ENCODE results near the gene TTLL10. TPM values are rescaled to one million over a fixed set of nuclear protein-coding genes. Genes with fewer than 3 reads are reported as not detected.

Gene TTLL10
- total and polyA plus RNA-seq, 2 experiments from 2014 or later = 0.45 TPM; not detected in 1

DNA sequence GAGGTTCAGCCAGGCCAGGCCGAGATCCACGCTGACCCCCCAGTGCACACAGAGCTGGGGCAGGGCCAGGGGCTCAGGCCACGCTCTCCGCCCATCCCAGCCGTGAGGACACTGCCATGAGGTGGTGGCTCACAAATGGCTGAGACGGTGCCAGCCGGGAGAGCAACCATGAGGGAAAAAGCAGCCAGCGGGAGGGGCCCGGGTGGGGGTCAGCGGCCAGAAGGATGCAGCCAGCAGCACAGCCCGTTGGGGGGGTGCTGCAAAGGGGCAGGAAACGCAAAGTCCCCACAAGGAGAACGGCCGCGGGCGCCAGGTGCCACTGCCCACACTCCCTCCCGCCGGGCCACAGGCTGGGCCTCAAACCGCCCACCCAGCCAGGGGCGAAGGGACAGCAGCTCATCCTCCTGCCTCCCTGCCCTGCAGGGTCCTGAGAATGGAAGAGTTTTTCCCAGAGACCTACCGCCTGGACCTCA, 8.3 kb downstream of the TTLL10 start:
- DNase-seq (ENCODE audit: low spot score) (peak; percentile 1), ATAC-seq (no peak)
- H3K27ac Mint-ChIP-seq = no peak overlapping the region

More for the DNA sequence above, 8.3 kb downstream of the TTLL10 start:
- H3K27ac ChIP-seq (ENCODE audit: low read depth) = no peak overlapping the region
- Mint-ChIP-seq H3K27me3 (ENCODE audit: insufficient read depth, low read depth, poor library complexity) (peaks cover 5% of the 10 kb centered on the region), H3K4me1 (peaks cover 2% of the 10 kb centered on the region), H3K4me3 (no peak overlapping the region), H3K36me3 (ENCODE audit: low read depth) (no peaks in the 10 kb centered on the region), H3K9me3 (no peaks in the 10 kb centered on the region)
- no peaks in the 10 kb centered on the region for H3K36me3 ChIP-seq (ENCODE audit: insufficient read depth)
- H3K4me3 ChIP-seq = no peak overlapping the region
- no peak overlapping the region for H3K4me2 ChIP-seq
- H4K20me1 ChIP-seq (replicated peaks; ENCODE audit: insufficient read depth) = no peaks in the 10 kb centered on the region
- TF ChIP-seq EZH2 (IDR thresholded peaks at IDR 0.05; ENCODE audit: low read depth, unreplicated experiment) (no peak), STAT1 (IDR thresholded peaks at IDR 0.05; ENCODE audit: unreplicated experiment) (no peak), CREB1 (CRISPR knock-in tag; IDR thresholded peaks at IDR 0.05; ENCODE audit: low read depth) (no peak), POLR2AphosphoS5 (IDR thresholded peaks at IDR 0.05; ENCODE audit: low read depth) (no peak), REST (IDR thresholded peaks at IDR 0.05; ENCODE audit: unreplicated experiment) (no peak), EZH2phosphoT487 (IDR thresholded peaks at IDR 0.05; ENCODE audit: unreplicated experiment) (no peak), ZNF114 (CRISPR knock-in tag; IDR thresholded peaks at IDR 0.05) (no peak), ZNF331 (CRISPR knock-in tag; IDR thresholded peaks at IDR 0.05; ENCODE audit: low read depth) (no peak), NANOG (IDR thresholded peaks at IDR 0.05; ENCODE audit: borderline replicate concordance) (no peak), JUNB (IDR thresholded peaks at IDR 0.05; ENCODE audit: unreplicated experiment) (no peak)
- TF ChIP-seq, protein P1, sequence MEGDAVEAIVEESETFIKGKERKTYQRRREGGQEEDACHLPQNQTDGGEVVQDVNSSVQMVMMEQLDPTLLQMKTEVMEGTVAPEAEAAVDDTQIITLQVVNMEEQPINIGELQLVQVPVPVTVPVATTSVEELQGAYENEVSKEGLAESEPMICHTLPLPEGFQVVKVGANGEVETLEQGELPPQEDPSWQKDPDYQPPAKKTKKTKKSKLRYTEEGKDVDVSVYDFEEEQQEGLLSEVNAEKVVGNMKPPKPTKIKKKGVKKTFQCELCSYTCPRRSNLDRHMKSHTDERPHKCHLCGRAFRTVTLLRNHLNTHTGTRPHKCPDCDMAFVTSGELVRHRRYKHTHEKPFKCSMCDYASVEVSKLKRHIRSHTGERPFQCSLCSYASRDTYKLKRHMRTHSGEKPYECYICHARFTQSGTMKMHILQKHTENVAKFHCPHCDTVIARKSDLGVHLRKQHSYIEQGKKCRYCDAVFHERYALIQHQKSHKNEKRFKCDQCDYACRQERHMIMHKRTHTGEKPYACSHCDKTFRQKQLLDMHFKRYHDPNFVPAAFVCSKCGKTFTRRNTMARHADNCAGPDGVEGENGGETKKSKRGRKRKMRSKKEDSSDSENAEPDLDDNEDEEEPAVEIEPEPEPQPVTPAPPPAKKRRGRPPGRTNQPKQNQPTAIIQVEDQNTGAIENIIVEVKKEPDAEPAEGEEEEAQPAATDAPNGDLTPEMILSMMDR (conservative IDR thresholded peaks at IDR 0.05; ENCODE audit: low read depth in 2 of 2) = no peak
- TF ChIP-seq, protein P2, sequence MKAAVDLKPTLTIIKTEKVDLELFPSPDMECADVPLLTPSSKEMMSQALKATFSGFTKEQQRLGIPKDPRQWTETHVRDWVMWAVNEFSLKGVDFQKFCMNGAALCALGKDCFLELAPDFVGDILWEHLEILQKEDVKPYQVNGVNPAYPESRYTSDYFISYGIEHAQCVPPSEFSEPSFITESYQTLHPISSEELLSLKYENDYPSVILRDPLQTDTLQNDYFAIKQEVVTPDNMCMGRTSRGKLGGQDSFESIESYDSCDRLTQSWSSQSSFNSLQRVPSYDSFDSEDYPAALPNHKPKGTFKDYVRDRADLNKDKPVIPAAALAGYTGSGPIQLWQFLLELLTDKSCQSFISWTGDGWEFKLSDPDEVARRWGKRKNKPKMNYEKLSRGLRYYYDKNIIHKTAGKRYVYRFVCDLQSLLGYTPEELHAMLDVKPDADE (IDR thresholded peaks at IDR 0.05) = no peak
- TF ChIP-seq, protein P3, sequence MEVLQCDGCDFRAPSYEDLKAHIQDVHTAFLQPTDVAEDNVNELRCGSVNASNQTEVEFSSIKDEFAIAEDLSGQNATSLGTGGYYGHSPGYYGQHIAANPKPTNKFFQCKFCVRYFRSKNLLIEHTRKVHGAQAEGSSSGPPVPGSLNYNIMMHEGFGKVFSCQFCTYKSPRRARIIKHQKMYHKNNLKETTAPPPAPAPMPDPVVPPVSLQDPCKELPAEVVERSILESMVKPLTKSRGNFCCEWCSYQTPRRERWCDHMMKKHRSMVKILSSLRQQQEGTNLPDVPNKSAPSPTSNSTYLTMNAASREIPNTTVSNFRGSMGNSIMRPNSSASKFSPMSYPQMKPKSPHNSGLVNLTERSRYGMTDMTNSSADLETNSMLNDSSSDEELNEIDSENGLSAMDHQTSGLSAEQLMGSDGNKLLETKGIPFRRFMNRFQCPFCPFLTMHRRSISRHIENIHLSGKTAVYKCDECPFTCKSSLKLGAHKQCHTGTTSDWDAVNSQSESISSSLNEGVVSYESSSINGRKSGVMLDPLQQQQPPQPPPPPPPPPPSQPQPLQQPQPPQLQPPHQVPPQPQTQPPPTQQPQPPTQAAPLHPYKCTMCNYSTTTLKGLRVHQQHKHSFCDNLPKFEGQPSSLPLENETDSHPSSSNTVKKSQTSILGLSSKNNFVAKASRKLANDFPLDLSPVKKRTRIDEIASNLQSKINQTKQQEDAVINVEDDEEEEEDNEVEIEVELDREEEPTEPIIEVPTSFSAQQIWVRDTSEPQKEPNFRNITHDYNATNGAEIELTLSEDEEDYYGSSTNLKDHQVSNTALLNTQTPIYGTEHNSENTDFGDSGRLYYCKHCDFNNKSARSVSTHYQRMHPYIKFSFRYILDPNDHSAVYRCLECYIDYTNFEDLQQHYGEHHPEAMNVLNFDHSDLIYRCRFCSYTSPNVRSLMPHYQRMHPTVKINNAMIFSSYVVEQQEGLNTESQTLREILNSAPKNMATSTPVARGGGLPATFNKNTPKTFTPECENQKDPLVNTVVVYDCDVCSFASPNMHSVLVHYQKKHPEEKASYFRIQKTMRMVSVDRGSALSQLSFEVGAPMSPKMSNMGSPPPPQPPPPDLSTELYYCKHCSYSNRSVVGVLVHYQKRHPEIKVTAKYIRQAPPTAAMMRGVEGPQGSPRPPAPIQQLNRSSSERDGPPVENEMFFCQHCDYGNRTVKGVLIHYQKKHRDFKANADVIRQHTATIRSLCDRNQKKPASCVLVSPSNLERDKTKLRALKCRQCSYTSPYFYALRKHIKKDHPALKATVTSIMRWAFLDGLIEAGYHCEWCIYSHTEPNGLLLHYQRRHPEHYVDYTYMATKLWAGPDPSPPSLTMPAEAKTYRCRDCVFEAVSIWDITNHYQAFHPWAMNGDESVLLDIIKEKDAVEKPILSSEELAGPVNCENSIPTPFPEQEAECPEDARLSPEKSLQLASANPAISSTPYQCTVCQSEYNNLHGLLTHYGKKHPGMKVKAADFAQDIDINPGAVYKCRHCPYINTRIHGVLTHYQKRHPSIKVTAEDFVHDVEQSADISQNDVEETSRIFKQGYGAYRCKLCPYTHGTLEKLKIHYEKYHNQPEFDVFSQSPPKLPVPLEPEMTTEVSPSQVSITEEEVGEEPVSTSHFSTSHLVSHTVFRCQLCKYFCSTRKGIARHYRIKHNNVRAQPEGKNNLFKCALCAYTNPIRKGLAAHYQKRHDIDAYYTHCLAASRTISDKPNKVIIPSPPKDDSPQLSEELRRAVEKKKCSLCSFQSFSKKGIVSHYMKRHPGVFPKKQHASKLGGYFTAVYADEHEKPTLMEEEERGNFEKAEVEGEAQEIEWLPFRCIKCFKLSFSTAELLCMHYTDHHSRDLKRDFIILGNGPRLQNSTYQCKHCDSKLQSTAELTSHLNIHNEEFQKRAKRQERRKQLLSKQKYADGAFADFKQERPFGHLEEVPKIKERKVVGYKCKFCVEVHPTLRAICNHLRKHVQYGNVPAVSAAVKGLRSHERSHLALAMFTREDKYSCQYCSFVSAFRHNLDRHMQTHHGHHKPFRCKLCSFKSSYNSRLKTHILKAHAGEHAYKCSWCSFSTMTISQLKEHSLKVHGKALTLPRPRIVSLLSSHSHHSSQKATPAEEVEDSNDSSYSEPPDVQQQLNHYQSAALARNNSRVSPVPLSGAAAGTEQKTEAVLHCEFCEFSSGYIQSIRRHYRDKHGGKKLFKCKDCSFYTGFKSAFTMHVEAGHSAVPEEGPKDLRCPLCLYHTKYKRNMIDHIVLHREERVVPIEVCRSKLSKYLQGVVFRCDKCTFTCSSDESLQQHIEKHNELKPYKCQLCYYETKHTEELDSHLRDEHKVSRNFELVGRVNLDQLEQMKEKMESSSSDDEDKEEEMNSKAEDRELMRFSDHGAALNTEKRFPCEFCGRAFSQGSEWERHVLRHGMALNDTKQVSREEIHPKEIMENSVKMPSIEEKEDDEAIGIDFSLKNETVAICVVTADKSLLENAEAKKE (CRISPR knock-in tag; IDR thresholded peaks at IDR 0.05) = no peak
- H3K4me1 ChIP-seq (ENCODE audit: insufficient read depth) = peaks cover 1% of the 10 kb centered on the region; the same call in 1 of the 2 replicates
- H3K9me2 ChIP-seq (ENCODE audit: insufficient read depth) = no peaks in the 10 kb centered on the region
- no peaks in the 10 kb centered on the region for H3K79me2 ChIP-seq (replicated peaks; ENCODE audit: insufficient read depth)
- H3F3A ChIP-seq (replicated peaks; ENCODE audit: low read depth) = no peaks in the 10 kb centered on the region
- no peaks in the 10 kb centered on the region for H3K27me3 ChIP-seq (ENCODE audit: insufficient read depth)
- no peak overlapping the region for H2AFZ ChIP-seq

Measured in GM23338 (cell line).